ENCODE data around the gene FAM90A1. TPM values are rescaled to one million over a fixed set of nuclear protein-coding genes. Genes with fewer than 3 reads are reported as not detected.
"Not testable (repeated sequence)": the region's sequence is repeated elsewhere in the genome, so short reads cannot be mapped to it uniquely, and the experiment has no call there.

Gene FAM90A1
- total RNA-seq, 6 experiments from 2014 or later: 0.25 to 0.66 (median 0.31) TPM; not detected in 2

DNA sequence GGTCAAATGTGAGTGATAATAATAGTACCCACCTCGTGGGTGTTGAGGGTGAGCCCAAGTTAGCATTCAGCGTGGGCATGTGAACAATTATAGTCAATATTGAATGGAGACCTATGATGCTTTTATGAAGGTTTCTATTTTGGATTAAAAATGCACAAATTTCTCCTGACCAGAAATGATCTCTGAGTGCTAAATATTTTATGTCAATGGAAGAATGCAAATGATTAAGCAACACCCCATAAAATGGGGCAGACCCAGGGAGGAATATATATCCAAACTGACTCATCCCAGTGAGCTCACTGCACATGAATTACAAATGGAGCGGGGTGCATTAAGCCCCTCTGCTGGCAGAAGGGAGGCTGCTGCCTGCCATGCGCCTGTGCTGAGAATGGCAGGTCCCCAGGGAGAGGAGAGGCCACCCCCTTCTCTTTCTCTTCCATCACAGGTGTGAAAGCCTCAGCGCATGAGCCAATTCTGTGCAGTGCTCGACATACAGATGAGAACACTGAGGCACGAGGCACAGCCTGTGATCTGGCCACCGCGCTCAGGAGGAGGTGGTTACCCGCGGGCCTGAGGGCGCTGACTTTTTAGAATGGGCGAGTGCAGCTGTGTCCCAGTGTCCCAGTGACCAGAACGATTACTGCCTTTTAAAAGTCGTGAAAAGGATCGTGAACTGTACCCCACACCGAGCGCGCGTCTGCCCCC, 14.7 kb upstream of the FAM90A1 start:
- TF ChIP-seq, protein P1, sequence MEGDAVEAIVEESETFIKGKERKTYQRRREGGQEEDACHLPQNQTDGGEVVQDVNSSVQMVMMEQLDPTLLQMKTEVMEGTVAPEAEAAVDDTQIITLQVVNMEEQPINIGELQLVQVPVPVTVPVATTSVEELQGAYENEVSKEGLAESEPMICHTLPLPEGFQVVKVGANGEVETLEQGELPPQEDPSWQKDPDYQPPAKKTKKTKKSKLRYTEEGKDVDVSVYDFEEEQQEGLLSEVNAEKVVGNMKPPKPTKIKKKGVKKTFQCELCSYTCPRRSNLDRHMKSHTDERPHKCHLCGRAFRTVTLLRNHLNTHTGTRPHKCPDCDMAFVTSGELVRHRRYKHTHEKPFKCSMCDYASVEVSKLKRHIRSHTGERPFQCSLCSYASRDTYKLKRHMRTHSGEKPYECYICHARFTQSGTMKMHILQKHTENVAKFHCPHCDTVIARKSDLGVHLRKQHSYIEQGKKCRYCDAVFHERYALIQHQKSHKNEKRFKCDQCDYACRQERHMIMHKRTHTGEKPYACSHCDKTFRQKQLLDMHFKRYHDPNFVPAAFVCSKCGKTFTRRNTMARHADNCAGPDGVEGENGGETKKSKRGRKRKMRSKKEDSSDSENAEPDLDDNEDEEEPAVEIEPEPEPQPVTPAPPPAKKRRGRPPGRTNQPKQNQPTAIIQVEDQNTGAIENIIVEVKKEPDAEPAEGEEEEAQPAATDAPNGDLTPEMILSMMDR (IDR thresholded peaks at IDR 0.05): 0 out of 2 replicates have a peak, but pooled peaks have one; percentile 8
- Mint-ChIP-seq H3K4me3 (peak overlapping the region; percentile 95), H3K4me1 (ENCODE audit: low read depth) (peaks cover 41% of the 10 kb centered on the region), H3K27ac (peak overlapping the region; percentile 99)
- not testable (repeated sequence) for H3K36me3 Mint-ChIP-seq (ENCODE audit: low read depth); H3K9me3 Mint-ChIP-seq; H3K27me3 Mint-ChIP-seq (ENCODE audit: insufficient read depth)
- peak; percentile 70 for DNase-seq

DNA sequence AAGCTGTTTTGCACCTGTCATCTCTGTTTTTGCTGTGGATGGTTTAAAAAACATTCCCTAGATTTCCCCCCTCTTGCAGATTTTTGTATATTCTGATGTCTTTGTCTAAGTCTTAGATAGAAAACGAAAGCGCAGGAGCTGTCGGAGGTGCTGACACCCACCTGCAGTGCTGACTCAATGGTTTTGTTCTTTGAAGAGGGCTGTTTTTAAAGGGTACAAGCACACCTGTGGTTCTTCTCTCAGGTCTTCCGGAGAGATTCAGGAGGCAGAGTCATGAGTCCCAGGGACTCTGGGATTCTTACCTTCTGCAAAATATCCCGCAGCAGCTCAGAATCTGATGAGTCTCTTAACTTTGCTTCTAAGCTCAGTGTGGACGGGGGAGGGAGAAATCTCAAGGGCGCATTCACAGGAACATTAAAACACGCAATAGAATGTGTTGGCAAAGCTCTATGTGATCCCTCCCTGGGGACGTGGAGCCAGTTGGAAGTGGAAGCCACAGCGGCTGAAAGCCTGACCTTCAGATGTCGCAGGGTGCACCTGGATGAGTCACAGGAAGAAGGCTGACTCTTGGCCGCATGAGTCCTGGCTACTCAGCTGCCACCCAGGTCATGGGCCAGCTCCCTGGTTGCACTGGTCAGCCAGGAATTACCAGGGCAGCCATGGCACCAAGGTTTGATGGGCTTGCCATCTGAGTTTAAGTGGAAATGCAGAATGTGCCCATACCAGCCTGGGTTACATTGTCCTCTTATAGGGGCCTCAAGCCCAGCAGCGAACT, 13.1 kb upstream of the FAM90A1 start:
- peaks cover 41% of the 10 kb centered on the region for H3K4me1 Mint-ChIP-seq (ENCODE audit: low read depth)
- not testable (repeated sequence) for H3K9me3 Mint-ChIP-seq; H3K27ac Mint-ChIP-seq; H3K4me3 Mint-ChIP-seq; DNase-seq; H3K36me3 Mint-ChIP-seq (ENCODE audit: low read depth); H3K27me3 Mint-ChIP-seq (ENCODE audit: insufficient read depth)

DNA sequence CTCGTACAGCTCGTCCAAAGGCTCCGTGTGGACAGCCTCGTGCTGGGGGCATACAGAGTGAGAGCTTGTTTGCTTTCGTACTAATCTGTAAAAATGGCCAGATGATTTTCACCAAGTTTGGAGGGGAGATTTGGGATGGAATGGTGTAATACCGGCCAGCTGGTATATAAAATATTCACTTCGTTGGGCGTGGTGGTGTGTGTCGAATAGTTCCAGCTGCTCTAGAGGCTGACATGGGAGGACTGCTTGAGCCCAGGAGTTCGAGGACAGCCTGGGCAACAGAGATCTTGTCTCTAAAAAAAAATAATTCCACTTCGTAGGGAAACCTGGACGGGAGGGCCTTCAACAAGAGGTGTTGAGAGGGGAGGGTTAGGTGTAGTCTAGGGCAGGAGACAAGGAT, 9.6 kb upstream of the FAM90A1 start:
- not testable (repeated sequence) for DNase-seq; H3K36me3 Mint-ChIP-seq (ENCODE audit: low read depth); H3K4me3 Mint-ChIP-seq; H3K9me3 Mint-ChIP-seq; H3K27me3 Mint-ChIP-seq (ENCODE audit: insufficient read depth)
- Mint-ChIP-seq H3K27ac (peak overlapping the region; percentile 77), H3K4me1 (ENCODE audit: low read depth) (peaks cover 45% of the 10 kb centered on the region)

DNA sequence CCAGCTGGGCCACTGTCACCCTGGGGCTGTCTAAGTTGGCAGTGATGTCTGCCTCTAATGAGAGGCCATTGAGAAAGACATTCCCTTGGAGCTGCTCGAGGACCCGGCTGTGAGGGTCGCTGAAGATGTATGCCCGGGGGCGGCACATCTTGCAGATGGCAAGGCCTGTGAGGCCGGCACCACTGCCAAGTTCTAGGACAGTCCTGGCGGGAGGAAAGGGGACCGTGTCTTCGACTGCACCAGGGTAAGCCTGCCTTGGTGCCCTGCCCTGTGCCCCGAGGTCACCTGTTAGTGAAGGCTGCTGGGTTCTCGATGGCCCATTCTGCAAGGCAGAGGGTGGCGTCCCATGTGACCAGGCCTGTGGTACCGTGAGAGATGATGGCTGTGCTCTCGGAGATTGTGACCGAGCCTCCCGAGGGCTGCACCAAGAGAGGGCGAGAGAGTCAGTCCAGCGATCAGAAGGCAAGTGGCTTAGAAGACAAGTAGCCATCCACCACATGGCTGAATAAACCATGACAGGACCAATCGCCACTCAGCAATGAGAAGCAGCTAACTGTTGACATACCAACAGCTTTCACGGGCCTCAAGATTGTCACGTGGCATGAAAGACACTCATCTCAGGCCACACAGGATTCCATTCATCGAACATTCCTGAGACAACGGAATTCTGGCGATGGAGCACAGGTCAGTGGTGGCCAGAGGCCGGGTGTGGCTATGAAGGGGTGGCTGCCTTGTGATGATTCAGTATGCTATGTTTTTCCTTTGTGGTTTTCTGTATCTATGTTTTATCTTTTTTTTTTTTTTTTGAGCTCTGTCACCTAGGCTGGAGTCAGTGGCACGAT, 8.1 kb upstream of the FAM90A1 start:
- H3K4me3 Mint-ChIP-seq; H3K27me3 Mint-ChIP-seq (ENCODE audit: insufficient read depth); H3K36me3 Mint-ChIP-seq (ENCODE audit: low read depth); H3K9me3 Mint-ChIP-seq: not testable (repeated sequence)
- Mint-ChIP-seq H3K27ac (peak overlapping the region; percentile 88), H3K4me1 (ENCODE audit: low read depth) (peaks cover 47% of the 10 kb centered on the region)
- DNase-seq: peak; percentile 95

DNA sequence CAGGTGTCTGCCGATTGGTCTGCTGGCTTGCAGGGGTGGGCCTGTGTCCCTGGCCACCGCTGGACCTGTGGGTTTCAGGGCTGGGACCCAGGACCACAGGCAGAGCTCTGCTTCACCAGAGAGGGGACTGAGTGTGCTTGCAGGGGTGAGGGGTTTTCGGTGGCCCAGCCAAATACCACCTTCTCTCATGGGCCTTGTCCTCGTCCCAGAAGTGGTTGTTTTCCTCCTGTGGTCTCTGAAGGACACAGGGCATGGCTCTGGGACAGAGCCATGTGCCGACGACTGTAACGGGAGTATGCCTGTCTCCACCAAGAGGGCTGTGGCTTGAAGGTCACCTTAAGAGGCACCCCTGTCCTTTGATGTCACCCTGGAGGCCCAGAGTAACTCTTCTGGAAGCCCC, 7.3 kb upstream of the FAM90A1 start:
- not testable (repeated sequence) for H3K36me3 Mint-ChIP-seq (ENCODE audit: low read depth); H3K27ac Mint-ChIP-seq; DNase-seq; H3K27me3 Mint-ChIP-seq (ENCODE audit: insufficient read depth); H3K4me3 Mint-ChIP-seq; H3K9me3 Mint-ChIP-seq
- H3K4me1 Mint-ChIP-seq (ENCODE audit: low read depth): peaks cover 46% of the 10 kb centered on the region

DNA sequence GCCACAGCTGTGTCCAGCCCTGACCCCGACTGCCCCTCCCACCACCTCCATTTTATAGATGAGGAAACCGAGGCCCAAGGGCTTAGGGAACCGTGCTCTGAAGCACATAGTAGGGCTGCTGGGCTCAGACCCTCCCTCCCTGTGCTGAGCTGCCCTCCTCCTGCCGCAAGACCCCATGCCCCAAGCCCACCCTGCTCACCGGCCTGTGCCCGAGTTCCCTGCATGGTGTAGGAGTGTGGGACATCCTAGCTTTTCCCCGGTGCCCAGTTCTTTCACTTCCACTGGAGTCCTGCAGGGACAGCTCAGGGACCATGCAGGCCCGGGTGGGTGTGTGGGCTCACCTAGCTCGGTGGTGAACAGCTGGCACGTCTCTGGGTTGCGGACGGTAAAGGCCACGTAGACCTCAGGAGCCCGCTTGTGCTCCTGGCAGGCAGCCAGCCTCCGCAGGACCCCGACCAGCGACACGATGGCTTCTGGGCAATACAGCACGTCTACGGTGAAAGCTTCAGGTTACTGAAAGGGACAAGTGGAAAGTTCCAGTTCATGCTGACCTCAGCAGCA, 6.6 kb upstream of the FAM90A1 start:
- not testable (repeated sequence) for H3K4me3 Mint-ChIP-seq

DNA sequence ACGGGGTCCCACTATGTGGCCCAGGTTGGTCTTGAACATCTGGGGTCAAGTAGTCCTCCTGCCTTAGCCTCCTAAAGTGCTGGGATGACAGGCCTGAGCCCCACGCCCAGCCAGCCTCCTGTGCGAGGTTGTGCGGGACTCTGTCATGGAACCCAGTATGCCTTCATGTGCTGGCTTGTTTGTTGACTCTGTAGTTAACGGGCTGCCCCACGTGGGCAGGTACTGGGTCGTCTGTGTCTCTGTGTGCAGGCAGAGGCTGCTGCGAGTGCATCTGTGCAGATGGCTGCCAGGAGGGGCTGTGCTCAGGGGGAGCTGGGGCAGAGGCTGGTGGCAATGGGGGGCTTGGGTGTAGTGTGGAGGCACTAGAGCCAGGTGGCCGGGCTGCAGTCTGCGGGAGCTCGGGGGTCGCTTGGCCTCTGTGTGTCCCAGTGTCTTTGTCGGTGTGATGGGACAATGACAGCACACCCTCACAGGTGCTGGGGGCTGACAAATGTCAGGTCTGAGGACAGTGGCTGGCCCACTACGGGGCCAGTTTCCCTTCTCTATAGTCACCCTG, 6.0 kb upstream of the FAM90A1 start:
- Mint-ChIP-seq H3K27ac (peak overlapping the region; percentile 31), H3K4me1 (ENCODE audit: low read depth) (peaks cover 51% of the 10 kb centered on the region)
- H3K27me3 Mint-ChIP-seq (ENCODE audit: insufficient read depth); H3K9me3 Mint-ChIP-seq; DNase-seq; H3K36me3 Mint-ChIP-seq (ENCODE audit: low read depth); H3K4me3 Mint-ChIP-seq: not testable (repeated sequence)

More for the DNA sequence above, 6.6 kb upstream of the FAM90A1 start:
- H3K27ac Mint-ChIP-seq; H3K36me3 Mint-ChIP-seq (ENCODE audit: low read depth); H3K9me3 Mint-ChIP-seq; DNase-seq; H3K27me3 Mint-ChIP-seq (ENCODE audit: insufficient read depth): not testable (repeated sequence)
- H3K4me1 Mint-ChIP-seq (ENCODE audit: low read depth): peaks cover 51% of the 10 kb centered on the region

Measured in HFFc6 (cell line).